LNCaP clone FGC (cell line): ENCODE data around the gene SRRT.

Source experiments
- DNase-seq: peaks from one replicate; pipeline ENCODE4 v3.0.0-alpha.2; 2011; ENCODE audit warnings: low read depth
- H3K4me3 ChIP-seq: 2 replicates; pipeline ENCODE4 v1.5.1; 2011; ENCODE audit warnings: mild to moderate bottlenecking, low read depth, low read length, control low read depth
- CTCF ChIP-seq: IDR thresholded peaks from 2 replicates; pipeline ENCODE4 v1.5.1; 2012; ENCODE audit warnings: mild to moderate bottlenecking; ENCODE audit not compliant: control insufficient read depth, insufficient read depth; ENCODE audit errors: extremely low read depth

The SRRT gene

DNA sequence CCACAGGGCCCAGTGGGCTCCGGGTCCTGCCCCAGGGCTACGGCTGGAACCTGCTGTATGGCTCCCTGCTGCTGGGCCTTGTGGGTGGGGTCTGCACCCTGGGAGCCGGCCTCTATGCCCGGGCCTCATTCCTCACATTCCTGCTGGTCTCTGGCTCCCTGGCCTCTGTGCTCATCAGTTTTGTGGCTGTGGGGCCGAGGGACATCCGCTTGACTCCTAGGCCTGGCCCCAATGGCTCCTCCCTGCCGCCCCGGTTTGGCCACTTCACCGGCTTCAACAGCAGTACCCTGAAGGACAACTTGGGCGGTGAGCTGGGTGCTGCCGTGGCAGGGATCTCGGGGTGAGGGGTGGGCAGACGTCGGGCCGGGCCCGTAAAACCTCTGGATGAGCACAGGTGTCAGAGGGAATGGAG, 18.0 kb upstream of the SRRT start:
- H3K4me3 ChIP-seq: no peak overlapping the region
- TF ChIP-seq CTCF: no peak

DNA sequence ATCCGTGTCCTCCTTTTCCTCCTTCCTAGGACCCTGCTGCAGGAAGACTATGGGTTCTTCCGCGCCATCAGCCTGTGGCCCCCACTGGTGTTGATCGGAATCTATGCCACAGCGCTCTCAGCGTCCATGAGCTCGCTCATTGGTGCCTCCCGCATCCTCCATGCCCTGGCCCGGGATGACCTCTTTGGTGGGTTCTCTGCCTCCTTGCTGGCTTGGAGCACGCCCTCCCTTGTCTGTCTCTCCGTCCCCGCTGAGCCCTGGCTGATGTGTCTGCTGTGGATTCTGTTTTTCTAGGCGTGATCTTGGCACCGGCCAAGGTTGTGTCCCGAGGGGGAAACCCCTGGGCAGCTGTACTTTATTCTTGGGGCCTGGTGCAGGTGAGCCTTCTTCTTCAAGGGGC, 15.0 kb upstream of the SRRT start:
- no peak for TF ChIP-seq CTCF
- no peak overlapping the region for H3K4me3 ChIP-seq
- DNase-seq: no peak

More for the DNA sequence above, 18.0 kb upstream of the SRRT start:
- no peak for DNase-seq

DNA sequence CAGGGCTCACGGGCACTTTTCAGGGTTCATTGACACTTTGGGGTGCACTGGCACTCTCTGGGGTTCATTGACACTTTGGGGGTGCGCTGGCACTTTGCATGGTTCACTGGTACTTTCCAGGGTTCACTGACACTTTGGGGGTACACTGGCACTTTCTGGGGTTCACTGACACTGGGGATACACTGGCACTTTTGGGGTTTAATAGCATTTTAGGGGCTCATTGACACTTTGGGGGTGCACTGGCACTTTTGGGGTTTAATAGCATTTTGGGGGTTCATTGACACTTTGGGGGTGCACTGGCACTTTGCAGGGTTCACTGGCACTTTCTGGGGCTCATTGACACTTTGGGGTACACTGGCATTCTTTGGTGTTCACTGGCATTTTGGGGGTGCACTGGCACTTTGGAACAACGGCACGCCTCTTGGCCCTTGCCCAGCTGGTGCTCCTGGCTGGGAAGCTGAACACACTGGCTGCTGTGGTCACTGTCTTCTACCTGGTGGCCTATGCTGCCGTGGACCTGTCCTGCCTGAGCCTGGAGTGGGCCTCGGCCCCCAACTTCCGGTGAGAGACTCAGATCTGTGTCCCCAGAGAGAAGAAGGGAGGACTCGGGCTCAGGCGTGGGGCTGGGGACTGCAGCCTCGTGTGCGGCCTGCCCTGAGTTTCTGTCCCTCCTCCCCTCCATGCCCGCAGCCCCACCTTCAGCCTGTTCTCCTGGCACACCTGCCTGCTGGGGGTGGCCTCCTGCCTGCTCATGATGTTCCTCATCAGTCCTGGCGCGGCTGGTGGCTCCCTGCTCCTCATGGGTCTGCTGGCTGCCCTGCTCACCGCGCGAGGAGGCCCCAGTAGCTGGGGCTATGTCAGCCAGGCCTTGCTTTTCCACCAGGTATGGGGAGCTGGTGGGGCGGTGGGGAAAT, 13.9 kb upstream of the SRRT start:
- DNase-seq: no peak
- TF ChIP-seq CTCF: no peak
- H3K4me3 ChIP-seq: no peak overlapping the region

DNA sequence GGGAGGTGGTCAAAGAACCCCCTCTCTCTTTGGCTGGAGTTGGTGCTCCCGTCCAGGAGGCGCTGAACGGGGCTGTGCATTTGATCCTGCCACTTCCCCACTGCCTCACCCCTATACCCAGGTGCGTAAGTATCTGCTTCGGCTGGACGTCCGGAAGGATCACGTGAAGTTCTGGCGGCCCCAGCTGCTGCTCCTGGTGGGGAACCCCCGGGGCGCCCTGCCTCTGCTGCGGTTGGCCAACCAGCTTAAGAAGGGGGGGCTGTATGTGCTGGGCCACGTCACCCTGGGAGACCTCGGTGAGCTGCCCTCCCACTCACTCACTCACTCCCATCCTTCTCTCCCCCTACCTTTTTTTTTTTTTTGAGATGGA, 13.3 kb upstream of the SRRT start:
- no peak for DNase-seq
- TF ChIP-seq CTCF: no peak

DNA sequence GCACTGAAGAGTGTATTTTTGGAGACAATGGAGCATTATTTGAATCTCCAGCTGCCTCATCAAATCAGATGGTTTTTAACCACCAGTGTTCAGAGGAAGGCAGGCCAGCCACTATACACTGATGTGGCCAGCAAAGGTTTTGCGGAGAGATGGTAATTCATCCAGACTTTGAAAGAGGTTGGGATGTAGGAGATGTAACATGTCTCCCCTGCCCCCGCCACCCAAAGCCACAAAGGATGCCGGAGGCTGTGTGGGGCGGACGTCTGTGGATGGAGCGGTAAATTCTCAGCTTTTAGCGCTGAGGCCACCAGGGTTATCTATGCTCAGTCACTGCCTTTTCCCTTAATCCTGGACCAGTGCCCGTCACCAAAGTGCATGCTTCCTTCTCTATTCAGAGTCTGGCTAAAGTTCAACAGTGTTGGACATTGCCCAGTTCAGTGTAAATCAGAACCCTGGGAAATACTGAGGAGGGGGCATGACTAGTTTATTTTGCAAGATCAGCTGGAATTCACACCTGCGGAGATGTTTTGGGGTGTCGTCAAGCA, 11.4 kb upstream of the SRRT start:
- no peak for TF ChIP-seq CTCF
- no peak overlapping the region for H3K4me3 ChIP-seq
- DNase-seq: peak; percentile 17

More for the DNA sequence above, 13.3 kb upstream of the SRRT start:
- H3K4me3 ChIP-seq: no peak overlapping the region

- no peak for DNase-seq
- H3K4me3 ChIP-seq: no peak overlapping the region
- no peak for TF ChIP-seq CTCF
Observed at GRCh38 chr7:100864263-100864845, 10.5 kb upstream of the SRRT start.
